Neural cell (in vitro differentiated cells): ENCODE results near the gene KCTD16. TPM values are rescaled to one million over a fixed set of nuclear protein-coding genes. Genes with fewer than 3 reads are reported as not detected.

Source experiments
- H2AFZ ChIP-seq: fragments of 200-600, 300-800 bp; sonication (generic), shearing (Covaris generic); 2 replicates; pipeline ENCODE4 v1.6.0; 2014; ENCODE audit warnings: low read depth, mild to moderate bottlenecking, antibody characterized with exemption, low read length, moderate library complexity
- H3F3A ChIP-seq: fragments of 200-600 bp; shearing (Covaris generic); 2 replicates; pipeline ENCODE4 v1.6.1; 2016; ENCODE audit warnings: mild to moderate bottlenecking, moderate library complexity, mixed read lengths, antibody characterized with exemption, low read length; ENCODE audit not compliant: insufficient read depth, poor library complexity, severe bottlenecking
- H3K27ac ChIP-seq: fragments of 200-600, 300-800 bp; sonication (generic), shearing (Covaris generic); 2 replicates; pipeline ENCODE4 v1.5.1; 2014; ENCODE audit warnings: mild to moderate bottlenecking, low read length, moderate library complexity
- H3K27me3 ChIP-seq: fragments of 300-800, 200-600 bp; sonication (generic), shearing (Covaris generic); 2 replicates; pipeline ENCODE4 v1.6.0; 2014; ENCODE audit warnings: mild to moderate bottlenecking, low read depth, low read length, moderate library complexity; ENCODE audit not compliant: insufficient read depth
- H3K36me3 ChIP-seq: fragments of 300-800, 200-600 bp; sonication (generic), shearing (Covaris generic); 2 replicates; pipeline ENCODE4 v1.5.1; 2014; ENCODE audit warnings: mild to moderate bottlenecking, antibody characterized with exemption, low read length, moderate library complexity; ENCODE audit not compliant: insufficient read depth
- H3K4me2 ChIP-seq: fragments of 300-800, 200-600 bp; sonication (generic), shearing (Covaris generic); 2 replicates; pipeline ENCODE4 v1.6.0; 2014; ENCODE audit warnings: mild to moderate bottlenecking, low read length
- H3K4me3 ChIP-seq: fragments of 300-800, 200-600 bp; sonication (generic), shearing (Covaris generic); 2 replicates; pipeline ENCODE4 v1.5.1; 2014; ENCODE audit warnings: mild to moderate bottlenecking, low read length, moderate library complexity
- H3K79me2 ChIP-seq: fragments of 200-600 bp; shearing (Covaris generic); replicated peaks from 2 replicates; pipeline ENCODE4 v1.6.0; 2014; ENCODE audit warnings: mild to moderate bottlenecking, low read length, moderate library complexity; ENCODE audit not compliant: insufficient read depth
- H3K9ac ChIP-seq: fragments of 300-800, 200-600 bp; sonication (generic), shearing (Covaris generic); 2 replicates; pipeline ENCODE4 v1.6.1; 2016; ENCODE audit warnings: mild to moderate bottlenecking, low read length, mixed read lengths
- H3K9me2 ChIP-seq: fragments of 200-600 bp; shearing (Covaris generic); 2 replicates; pipeline ENCODE4 v1.6.1; 2016; ENCODE audit warnings: mild to moderate bottlenecking, low read length, mixed read lengths; ENCODE audit not compliant: insufficient read depth
- H3K9me3 ChIP-seq: fragments of 200-600, 300-800 bp; sonication (generic), shearing (Covaris generic); 2 replicates; pipeline ENCODE4 v1.6.1; 2016; ENCODE audit warnings: mild to moderate bottlenecking, mixed run types, low read length, moderate library complexity, mixed read lengths
- H4K20me1 ChIP-seq: fragments of 200-600 bp; shearing (Covaris generic); 2 replicates; pipeline ENCODE4 v1.6.1; 2016; ENCODE audit warnings: mild to moderate bottlenecking, mixed run types; ENCODE audit not compliant: insufficient read depth
- CTCF ChIP-seq: fragments of 450-650 bp; IDR thresholded peaks from 2 replicates; pipeline ENCODE4 v1.5.1; 2014; ENCODE audit warnings: antibody characterized with exemption, mild to moderate bottlenecking, moderate library complexity; ENCODE audit not compliant: poor library complexity, severe bottlenecking
- EZH2 ChIP-seq: fragments of 200-600, 300-800 bp; shearing (Covaris generic), sonication (generic); IDR thresholded peaks from 2 replicates; pipeline ENCODE4 v1.6.1; 2014; ENCODE audit warnings: antibody characterized with exemption, low read length, borderline replicate concordance, mild to moderate bottlenecking; ENCODE audit not compliant: insufficient read depth, poor library complexity, severe bottlenecking
- MXI1 ChIP-seq: fragments of 450-650 bp; conservative IDR thresholded peaks from 2 replicates; pipeline ENCODE4 v1.6.1; 2014; ENCODE audit warnings: antibody characterized with exemption, mild to moderate bottlenecking; ENCODE audit not compliant: poor library complexity, severe bottlenecking
- POLR2AphosphoS5 ChIP-seq: IDR thresholded peaks from 2 replicates; pipeline ENCODE4 v1.6.1; 2012
- RAD21 ChIP-seq: fragments of 450-650 bp; conservative IDR thresholded peaks from 2 replicates; pipeline ENCODE4 v1.6.1; 2014; ENCODE audit warnings: antibody characterized with exemption, mild to moderate bottlenecking, moderate library complexity
- polyA plus RNA-seq: library from polyadenylated mRNA; depleted of rRNA; stranded (reverse); fragments of >200 nt; gene quantifications from 2 replicates; pipeline ENCODE4 v1.2.3, GENCODE V29; 2014
- TF ChIP-seq, protein P1 (sequence below): IDR thresholded peaks from 2 replicates; pipeline ENCODE4 v1.6.1; 2012; ENCODE audit warnings: borderline replicate concordance

KCTD16 gene
- polyA plus RNA-seq, 1 donor from 2014 or later = 7.1 TPM

- Histone ChIP-seq H3K9me2 (no peaks in the 10 kb centered on the region), H3K27ac (no peak overlapping the region), H3K27me3 (no peaks in the 10 kb centered on the region), H3K4me3 (no peak overlapping the region), H3K4me2 (no peak overlapping the region), H3K36me3 (no peaks in the 10 kb centered on the region), H3K9ac (no peak overlapping the region), H3K9me3 (no peaks in the 10 kb centered on the region), H3K79me2 (no peaks in the 10 kb centered on the region), H2AFZ (no peak overlapping the region), H3F3A (no peaks in the 10 kb centered on the region), H4K20me1 (no peaks in the 10 kb centered on the region)
- TF ChIP-seq, protein P1, sequence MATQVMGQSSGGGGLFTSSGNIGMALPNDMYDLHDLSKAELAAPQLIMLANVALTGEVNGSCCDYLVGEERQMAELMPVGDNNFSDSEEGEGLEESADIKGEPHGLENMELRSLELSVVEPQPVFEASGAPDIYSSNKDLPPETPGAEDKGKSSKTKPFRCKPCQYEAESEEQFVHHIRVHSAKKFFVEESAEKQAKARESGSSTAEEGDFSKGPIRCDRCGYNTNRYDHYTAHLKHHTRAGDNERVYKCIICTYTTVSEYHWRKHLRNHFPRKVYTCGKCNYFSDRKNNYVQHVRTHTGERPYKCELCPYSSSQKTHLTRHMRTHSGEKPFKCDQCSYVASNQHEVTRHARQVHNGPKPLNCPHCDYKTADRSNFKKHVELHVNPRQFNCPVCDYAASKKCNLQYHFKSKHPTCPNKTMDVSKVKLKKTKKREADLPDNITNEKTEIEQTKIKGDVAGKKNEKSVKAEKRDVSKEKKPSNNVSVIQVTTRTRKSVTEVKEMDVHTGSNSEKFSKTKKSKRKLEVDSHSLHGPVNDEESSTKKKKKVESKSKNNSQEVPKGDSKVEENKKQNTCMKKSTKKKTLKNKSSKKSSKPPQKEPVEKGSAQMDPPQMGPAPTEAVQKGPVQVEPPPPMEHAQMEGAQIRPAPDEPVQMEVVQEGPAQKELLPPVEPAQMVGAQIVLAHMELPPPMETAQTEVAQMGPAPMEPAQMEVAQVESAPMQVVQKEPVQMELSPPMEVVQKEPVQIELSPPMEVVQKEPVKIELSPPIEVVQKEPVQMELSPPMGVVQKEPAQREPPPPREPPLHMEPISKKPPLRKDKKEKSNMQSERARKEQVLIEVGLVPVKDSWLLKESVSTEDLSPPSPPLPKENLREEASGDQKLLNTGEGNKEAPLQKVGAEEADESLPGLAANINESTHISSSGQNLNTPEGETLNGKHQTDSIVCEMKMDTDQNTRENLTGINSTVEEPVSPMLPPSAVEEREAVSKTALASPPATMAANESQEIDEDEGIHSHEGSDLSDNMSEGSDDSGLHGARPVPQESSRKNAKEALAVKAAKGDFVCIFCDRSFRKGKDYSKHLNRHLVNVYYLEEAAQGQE = no peak
- TF ChIP-seq POLR2AphosphoS5 = peak; percentile 15
Measured at GRCh38 chr5:144414202-144415029, 243.7 kb downstream of the KCTD16 start.

DNA sequence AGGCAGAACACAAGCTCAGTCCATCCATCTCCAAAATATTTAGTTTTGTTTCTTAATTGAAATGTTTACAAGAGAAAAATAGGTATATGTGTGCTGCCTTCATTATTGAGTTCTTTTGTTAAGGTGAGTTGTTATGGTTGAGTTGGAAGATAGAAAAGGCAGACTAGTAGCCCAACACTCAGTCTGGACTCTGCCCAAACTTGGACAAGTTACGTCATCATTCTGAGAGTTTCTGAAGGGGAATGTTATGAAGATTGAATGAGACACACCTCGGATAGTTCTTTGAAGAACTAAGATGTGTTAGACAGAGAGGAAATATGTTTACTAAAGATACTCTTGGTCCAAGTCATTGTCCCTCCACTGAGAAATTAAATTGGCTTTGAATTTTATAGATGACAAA lies 245.5 kb downstream of the KCTD16 start:
- TF ChIP-seq EZH2 (no peak), RAD21 (no peak), CTCF (no peak)
- H3K36me3 ChIP-seq = no peaks in the 10 kb centered on the region

GRCh38 chr5:144418719-144419118 lies 248.0 kb downstream of the KCTD16 start:
- no peaks in the 10 kb centered on the region for H3K9me3 ChIP-seq
- H2AFZ ChIP-seq = no peak overlapping the region
- no peak overlapping the region for H3K27ac ChIP-seq
- no peak overlapping the region for H3K4me3 ChIP-seq
- no peak for TF ChIP-seq MXI1
- no peak for TF ChIP-seq RAD21
- TF ChIP-seq POLR2AphosphoS5 = no peak
- H3K4me2 ChIP-seq = no peak overlapping the region
- H3K27me3 ChIP-seq = no peaks in the 10 kb centered on the region
- no peak overlapping the region for H3K9ac ChIP-seq
- H4K20me1 ChIP-seq = no peaks in the 10 kb centered on the region
- no peaks in the 10 kb centered on the region for H3F3A ChIP-seq
- no peaks in the 10 kb centered on the region for H3K9me2 ChIP-seq
- H3K36me3 ChIP-seq = no peaks in the 10 kb centered on the region
- no peaks in the 10 kb centered on the region for H3K79me2 ChIP-seq

More for the DNA sequence above, 245.5 kb downstream of the KCTD16 start:
- no peaks in the 10 kb centered on the region for H3F3A ChIP-seq
- H3K27me3 ChIP-seq = no peaks in the 10 kb centered on the region
- no peaks in the 10 kb centered on the region for H3K9me2 ChIP-seq
- no peak overlapping the region for H3K4me2 ChIP-seq
- H3K79me2 ChIP-seq = no peaks in the 10 kb centered on the region
- no peak overlapping the region for H3K27ac ChIP-seq
- no peak overlapping the region for H2AFZ ChIP-seq
- no peak overlapping the region for H3K4me3 ChIP-seq
- H3K9me3 ChIP-seq = no peaks in the 10 kb centered on the region
- H4K20me1 ChIP-seq = no peaks in the 10 kb centered on the region
- H3K9ac ChIP-seq = no peak overlapping the region
